Dermis microvascular lymphatic vessel endothelial cell (primary cell): Measurements from ENCODE around the gene NR4A2. TPM values are rescaled to one million over a fixed set of nuclear protein-coding genes. Genes with fewer than 3 reads are reported as not detected.
"Not testable (repeated sequence)": the region's sequence is repeated elsewhere in the genome, so short reads cannot be mapped to it uniquely, and the experiment has no call there.

Experiments used
- DNase-seq, 2 donors: peaks; one replicate each; pipeline versions ENCODE4 v3.0.0 to v3.0.0-alpha.2; 2010; ENCODE audit warnings: low read depth in 2 of 2
- total RNA-seq: library from RNA; depleted of rRNA; stranded (reverse); fragments of >200 nt; gene quantifications from 2 replicates; pipeline ENCODE4 v1.2.1, GENCODE V29; 2014

NR4A2 gene
- total RNA-seq, 1 donor from 2014 or later = 0.13 TPM

DNA sequence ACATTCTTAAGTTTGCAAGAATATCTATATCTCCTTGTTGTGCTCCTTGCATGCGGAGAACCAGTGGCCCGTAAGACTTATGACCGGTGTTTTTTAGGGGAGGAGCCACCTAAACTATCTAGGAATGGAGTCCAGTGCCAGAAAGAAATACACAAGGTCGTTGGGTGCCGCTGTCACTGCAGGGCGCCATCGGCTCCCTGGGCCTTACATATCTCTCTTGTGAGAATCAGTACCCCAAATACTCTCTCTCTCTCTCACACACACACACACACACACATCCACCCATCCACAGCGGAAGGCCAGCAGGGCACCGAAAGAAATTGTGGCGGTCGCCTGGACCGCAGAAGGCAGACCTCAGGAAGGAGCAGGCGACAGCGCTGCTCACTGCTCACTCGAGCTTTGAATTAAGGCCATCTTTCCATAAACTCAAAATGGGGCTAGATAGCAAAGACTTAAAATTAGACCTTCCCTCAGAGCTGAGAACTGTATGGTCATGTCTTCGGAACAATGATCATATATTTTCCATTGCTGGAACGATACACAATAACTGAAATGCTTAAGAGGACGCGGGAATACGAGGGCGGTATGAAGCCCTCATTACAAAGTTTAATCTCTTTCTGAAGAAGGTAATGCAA, 10.4 kb downstream of the NR4A2 start:
- DNase-seq = no peak

GRCh38 chr2:156321243-156321904, 11.1 kb downstream of the NR4A2 start:
- DNase-seq = no peak

- DNase-seq = no peak
Measured at GRCh38 chr2:156320486-156321098, 11.9 kb downstream of the NR4A2 start.

- DNase-seq = no peak
Measured at GRCh38 chr2:156319811-156320485, 12.6 kb downstream of the NR4A2 start.

DNA sequence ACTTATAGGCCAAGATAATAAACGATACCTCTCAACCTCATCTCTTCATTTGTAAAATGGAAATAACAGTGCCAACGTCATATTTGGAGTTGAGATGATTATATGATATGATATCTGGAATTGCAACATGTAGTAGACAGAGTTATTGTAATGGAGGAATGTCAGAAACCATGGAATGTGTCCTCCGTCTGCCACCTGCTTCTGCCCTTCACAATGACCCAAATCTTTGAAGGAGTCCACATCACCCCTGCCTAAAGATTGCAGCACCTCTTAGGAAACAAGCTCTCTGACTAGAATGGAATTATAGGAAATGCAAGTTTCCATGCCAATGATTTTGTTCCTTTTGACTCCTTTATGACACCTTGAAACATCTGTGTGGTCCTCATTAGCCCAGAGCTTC, 14.9 kb downstream of the NR4A2 start:
- DNase-seq = no peak

- DNase-seq = no peak
Measured at GRCh38 chr2:156311976-156312375, 20.5 kb downstream of the NR4A2 start.

GRCh38 chr2:156310773-156311172, 21.7 kb downstream of the NR4A2 start:
- no peak for DNase-seq

- DNase-seq = no peak
Measured at GRCh38 chr2:156309917-156310316, 22.6 kb downstream of the NR4A2 start.

- DNase-seq = no peak
Measured at GRCh38 chr2:156309167-156309566, 23.4 kb downstream of the NR4A2 start.

GRCh38 chr2:156306821-156307220, 25.7 kb downstream of the NR4A2 start:
- no peak for DNase-seq

- no peak for DNase-seq
Measured at GRCh38 chr2:156305121-156305520, 27.4 kb downstream of the NR4A2 start.

- DNase-seq = no peak
Measured at GRCh38 chr2:156300337-156300736, 32.2 kb downstream of the NR4A2 start.

DNA sequence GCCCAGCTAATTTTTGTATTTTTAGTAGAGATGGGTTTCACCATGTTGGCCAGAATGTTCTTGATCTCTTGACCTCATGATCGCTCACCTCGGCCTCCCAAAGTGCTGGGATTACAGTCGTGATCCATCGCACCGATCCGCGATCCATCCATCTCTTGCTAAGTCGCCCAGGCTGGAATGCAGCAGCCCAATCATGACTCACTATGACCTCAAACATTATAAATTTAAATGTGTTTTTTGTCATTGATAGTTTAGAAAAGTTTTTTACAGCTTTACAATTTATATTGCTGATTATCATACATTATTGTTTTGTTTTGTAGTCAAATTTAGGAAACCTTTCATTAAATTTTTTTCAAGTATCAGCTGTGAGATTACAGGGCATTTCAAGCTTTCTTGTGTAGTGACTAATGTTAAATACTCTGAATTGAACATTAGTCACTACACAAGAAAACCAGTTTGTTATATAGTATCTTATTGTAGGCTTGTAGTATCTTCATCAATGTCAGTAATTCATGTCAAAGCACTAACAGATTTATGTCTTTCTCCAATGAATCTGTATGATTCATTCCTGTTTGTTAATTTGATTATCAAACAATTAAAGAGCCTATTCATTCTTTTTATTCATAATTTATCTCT, 37.5 kb downstream of the NR4A2 start:
- no peak for DNase-seq

GRCh38 chr2:156293382-156293781, 39.1 kb downstream of the NR4A2 start:
- DNase-seq = not testable (repeated sequence)

DNA sequence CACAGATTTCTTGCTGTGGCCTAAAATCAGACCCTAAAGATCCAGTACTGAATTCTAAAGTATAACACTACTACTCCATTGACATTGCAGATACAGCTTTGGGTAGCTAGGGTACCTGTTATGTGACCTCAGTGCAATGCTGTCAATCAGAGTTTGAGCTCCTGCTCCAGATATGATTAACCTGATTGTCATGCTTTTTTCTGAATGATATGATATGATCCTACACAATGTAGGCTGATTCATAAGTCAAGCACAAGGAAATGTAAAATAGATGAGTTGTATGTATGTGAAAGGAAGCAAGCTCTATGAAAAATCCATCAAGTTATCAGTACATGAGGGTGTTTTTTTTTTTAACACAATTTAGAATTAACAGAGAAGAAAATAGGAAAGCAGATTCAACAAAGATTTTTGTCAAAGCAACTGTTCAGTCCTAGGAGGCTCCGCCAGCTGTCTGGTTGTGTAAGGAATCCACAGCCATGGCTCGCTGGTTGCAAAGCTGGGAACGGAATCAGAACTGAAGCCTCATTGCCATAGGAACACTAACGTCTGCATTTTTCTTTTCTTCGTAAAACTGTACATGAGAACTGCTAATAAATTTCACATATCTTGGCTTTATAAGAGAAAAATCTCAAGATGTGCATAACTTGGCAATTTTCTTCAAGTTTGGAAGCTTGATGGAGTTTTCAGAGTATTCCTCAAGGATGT, 52.9 kb downstream of the NR4A2 start:
- DNase-seq = no peak

Other genes starting within 250 kb of the NR4A2 start
- gene GPD2, start 103.7 kb upstream of the NR4A2 start, total RNA-seq = 27.4 and 33.4 TPM in 2 replicates